HepG2 (cell line): Measurements from ENCODE around the gene STEAP1B. TPM values are rescaled to one million over a fixed set of nuclear protein-coding genes. Genes with fewer than 3 reads are reported as not detected.

Source experiments
- ATAC-seq: fragments of 200-7000 bp; cut with Tn5 transposase; 3 replicates; pipeline ENCODE4 v1.9.1; 2020; ENCODE audit warnings: mild to moderate bottlenecking, moderate library complexity
- BruUV-seq: library from RNA; stranded (reverse); fragments of 400-500 nt; replicated peaks from 2 replicates; lab custom pipeline; 2021; lab: Mats Ljungman, UMichigan
- CTCF ChIA-PET: fragments of 300-600 bp; formaldehyde crosslinking; extraction: SDS; loops from one replicate; lab custom pipeline; 2021; ENCODE audit warnings: low total read pairs, inconsistent platforms, low intra/inter-chr PET ratio; lab: Yijun Ruan, JAX
- POLR2A ChIA-PET: fragments of 350-600 bp; sonication (Branson Sonifier 250); formaldehyde crosslinking; loops from one replicate; lab custom pipeline; 2020; ENCODE audit warnings: antibody characterized with exemption, inconsistent platforms; lab: Yijun Ruan, JAX
- DNase-seq: peaks from one replicate; pipeline ENCODE4 v3.0.0-alpha.2; 2015; ENCODE audit warnings: low spot score
- FAIRE-seq: peaks from 3 replicates; lab custom pipeline; 2011; peaks lifted over from hg19 to GRCh38; lab: Jason Lieb, UNC
- H2AFZ ChIP-seq: one replicate; pipeline ENCODE4 v1.6.1; 2011; ENCODE audit warnings: low read length, inconsistent platforms
- H3K27ac ChIP-seq: fragments of 300-600 bp; 3 replicates; pipeline ENCODE4 v1.8.0; 2011; ENCODE audit warnings: mixed run types, mild to moderate bottlenecking, mixed read lengths, low read length, inconsistent platforms; ENCODE audit not compliant: insufficient read depth; ENCODE audit errors: extremely low read length
- H3K27me3 ChIP-seq, 2 experiments: fragments of 200-600 bp in 1 of 2; 2 replicates in 1 of 2; 3 replicates in 1 of 2; pipeline versions ENCODE4 v1.6.0 to v1.8.0; 2011; ENCODE audit warnings: low read length in 2 of 2, mild to moderate bottlenecking in 2 of 2, moderate library complexity in 2 of 2, inconsistent platforms in 1 of 2; ENCODE audit not compliant: insufficient read depth in 2 of 2, control insufficient read depth in 1 of 2
- H3K36me3 ChIP-seq, 2 experiments: fragments of 200-600 bp in 1 of 2; replicated peaks in 1 of 2; 2 replicates in 1 of 2; 3 replicates in 1 of 2; pipeline versions ENCODE4 v1.5.1 to v1.8.0; 2011; ENCODE audit warnings: low read length in 2 of 2, inconsistent platforms in 1 of 2; ENCODE audit not compliant: insufficient read depth in 2 of 2, control insufficient read depth in 1 of 2
- H3K4me1 ChIP-seq: 2 replicates; pipeline ENCODE4 v1.5.1; 2012; ENCODE audit warnings: low read length, inconsistent platforms; ENCODE audit not compliant: insufficient read depth
- H3K4me2 ChIP-seq: 2 replicates; pipeline ENCODE4 v1.6.0; 2011; ENCODE audit warnings: low read depth, low read length, inconsistent platforms
- H3K4me3 ChIP-seq, 3 experiments: fragments of 200-600 bp in 1 of 3; sonication (generic), shearing (Covaris generic) in 1 of 3; replicated peaks in 1 of 3; 2 replicates each; pipeline ENCODE4 v1.5.1; 2011 to 2016; ENCODE audit warnings: low read length in 3 of 3, inconsistent platforms in 2 of 3, low read depth in 2 of 3, mild to moderate bottlenecking in 2 of 3, control low read depth in 1 of 3, mixed read lengths in 1 of 3; ENCODE audit not compliant: insufficient read depth in 1 of 3
- H3K79me2 ChIP-seq: one replicate; pipeline ENCODE4 v1.6.1; 2011; ENCODE audit warnings: low read length, inconsistent platforms; ENCODE audit not compliant: insufficient read depth
- H3K9ac ChIP-seq: 2 replicates; pipeline ENCODE4 v1.6.0; 2011; ENCODE audit warnings: mild to moderate bottlenecking, low read depth, low read length, inconsistent platforms; ENCODE audit not compliant: insufficient read depth
- H3K9me3 ChIP-seq: 2 replicates; pipeline ENCODE4 v1.5.1; 2012; ENCODE audit warnings: mild to moderate bottlenecking, low read length
- H4K20me1 ChIP-seq: 2 replicates; pipeline ENCODE4 v1.6.0; 2011; ENCODE audit warnings: inconsistent platforms, mild to moderate bottlenecking, low read length, moderate library complexity; ENCODE audit not compliant: insufficient read depth
- ARNT2 ChIP-seq: sonication (generic); formaldehyde crosslinking; IDR thresholded peaks from 2 replicates; pipeline ENCODE4 v1.8.0; 2022; ENCODE audit warnings: mild to moderate bottlenecking, low read depth, missing genetic modification reagents, moderate library complexity
- HDAC1 ChIP-seq: sonication (generic); formaldehyde crosslinking; IDR thresholded peaks from 2 replicates; pipeline ENCODE4 v1.5.1; 2020; ENCODE audit warnings: mild to moderate bottlenecking, missing genetic modification reagents
- MAFK ChIP-seq, 2 experiments: IDR thresholded peaks in 1 of 2; conservative IDR thresholded peaks in 1 of 2; 2 replicates each; pipeline ENCODE4 v1.6.1; 2011; ENCODE audit warnings: improper control_type of control experiment in 2 of 2, low read length in 2 of 2
- MAX ChIP-seq: IDR thresholded peaks from 2 replicates; pipeline ENCODE4 v1.6.1; 2012; ENCODE audit warnings: inconsistent platforms
- MTF2 ChIP-seq: sonication (generic); formaldehyde crosslinking; IDR thresholded peaks from 2 replicates; pipeline ENCODE4 v1.5.0; 2020; ENCODE audit warnings: missing genetic modification reagents, borderline replicate concordance
- NBN ChIP-seq: fragments of 450-650 bp; conservative IDR thresholded peaks from 2 replicates; pipeline ENCODE4 v1.6.1; 2017
- NR1H2 ChIP-seq: sonication (generic); formaldehyde crosslinking; IDR thresholded peaks from 2 replicates; pipeline ENCODE4 v1.8.1; 2022; ENCODE audit warnings: low read depth, missing genetic modification reagents, borderline replicate concordance
- RAD21 ChIP-seq: fragments of 450-650 bp; formaldehyde crosslinking; IDR thresholded peaks from 2 replicates; pipeline ENCODE4 v1.5.0; 2020; ENCODE audit warnings: mild to moderate bottlenecking
- RFXAP ChIP-seq: sonication (generic); formaldehyde crosslinking; IDR thresholded peaks from 2 replicates; pipeline ENCODE4 v1.4.0; 2020; ENCODE audit warnings: missing genetic modification reagents, borderline replicate concordance
- SOX13 ChIP-seq, 3 experiments: fragments of 450-650 bp in 1 of 3; sonication (generic) in 1 of 3; formaldehyde crosslinking in 1 of 3; IDR thresholded peaks in 2 of 3; conservative IDR thresholded peaks in 1 of 3; 2 replicates each; pipeline versions ENCODE4 v1.5.0 to v1.6.1; 2016 to 2020; ENCODE audit warnings: antibody characterized with exemption in 1 of 3, mild to moderate bottlenecking in 1 of 3, missing compliant biosample characterization in 1 of 3, missing genetic modification reagents in 1 of 3, moderate library complexity in 1 of 3
- SP2 ChIP-seq: sonication (generic); formaldehyde crosslinking; IDR thresholded peaks from 2 replicates; pipeline ENCODE4 v1.5.1; 2020; ENCODE audit warnings: mild to moderate bottlenecking, missing genetic modification reagents
- TAF15 ChIP-seq: fragments of 200-400 bp; formaldehyde crosslinking; IDR thresholded peaks from one replicate; pipeline ENCODE4 v1.6.1; 2018; ENCODE audit warnings: mild to moderate bottlenecking, low read depth, low read length; ENCODE audit not compliant: poor library complexity, severe bottlenecking
- XRCC5 ChIP-seq: fragments of 200-400 bp; formaldehyde crosslinking; optimal IDR thresholded peaks from 2 replicates; pipeline ENCODE3; 2017; ENCODE audit warnings: mild to moderate bottlenecking, low read length
- ZNF136 ChIP-seq: sonication (generic); formaldehyde crosslinking; IDR thresholded peaks from 2 replicates; pipeline ENCODE4 v1.8.1; 2022; ENCODE audit warnings: low read depth, mild to moderate bottlenecking, moderate library complexity, missing genetic modification reagents
- ZNF207 ChIP-seq: fragments of 450-650 bp; IDR thresholded peaks from 2 replicates; pipeline ENCODE4 v1.6.1; 2016; ENCODE audit warnings: antibody characterized with exemption, borderline replicate concordance
- ZNF317 ChIP-seq: sonication (generic); formaldehyde crosslinking; IDR thresholded peaks from 2 replicates; pipeline ENCODE4 v1.5.0; 2020; ENCODE audit warnings: mild to moderate bottlenecking, missing genetic modification reagents
- ZNF367 ChIP-seq: sonication (generic); formaldehyde crosslinking; IDR thresholded peaks from 2 replicates; pipeline ENCODE4 v1.4.0; 2020; ENCODE audit warnings: missing genetic modification reagents, borderline replicate concordance
- ZNF460 ChIP-seq: sonication (generic); formaldehyde crosslinking; IDR thresholded peaks from 2 replicates; pipeline ENCODE4 v1.5.1; 2020; ENCODE audit warnings: missing genetic modification reagents, mild to moderate bottlenecking, borderline replicate concordance
- ZSCAN22 ChIP-seq: sonication (generic); formaldehyde crosslinking; IDR thresholded peaks from 2 replicates; pipeline ENCODE4 v1.4.0; 2020; ENCODE audit warnings: mild to moderate bottlenecking, missing genetic modification reagents
- WGBS: methylation state at CpG from one replicate; pipeline ENCODE4 v1.1.6; 2017; ENCODE audit warnings: low lambda C conversion rate; 5-methylcytosine and 5-hydroxymethylcytosine counted together
- in situ Hi-C: cut with HindIII; loops from 2 replicates; pipeline ENCODE4 v1.10.0; 2017; ENCODE audit warnings: low pct_unique_long_range_greater_than_20kb; ENCODE audit not compliant: extremely low pct_ligation_motif_present
- intact Hi-C: fragments of 100-400 bp; cut with micrococcal nuclease; formaldehyde crosslinking; loops from one replicate; pipeline ENCODE4 v1.10.0; 2022; ENCODE audit not compliant: unreplicated experiment
- polyA plus RNA-seq, 8 experiments: library from polyadenylated mRNA; depleted of rRNA in 3 of 8; stranded (reverse) in 7 of 8; unstranded in 1 of 8; fragments of >200 nt; fragmentation: Illumina TruSeq in 4 of 8; extraction: Trizol in 4 of 8; gene quantifications; 2 replicates each; pipeline versions ENCODE4 v1.2.1 to v1.2.3, GENCODE V29; 2011 to 2016; ENCODE audit warnings: low read depth in 4 of 8, missing spikeins in 1 of 8, mixed read lengths in 1 of 8; ENCODE audit not compliant: insufficient read depth in 1 of 8
- total RNA-seq, 5 experiments: library from RNA; depleted of rRNA; stranded (reverse); fragments of >200 nt; fragmentation: Illumina TruSeq; extraction: Trizol; gene quantifications; 2 replicates each; pipeline ENCODE4 v1.2.3, GENCODE V29; 2016; ENCODE audit warnings: low read depth in 1 of 5

STEAP1B gene
- total and polyA plus RNA-seq, 2 of the 13 experiments (the other 11 are each of a cell fraction or from before 2014, with no cell fraction given), result not detected

GRCh38 chr7:22417349-22417748 is 82.6 kb downstream of the STEAP1B start:
- Histone ChIP-seq H3K4me1 (peaks cover 19% of the 10 kb centered on the region), H2AFZ (no peak overlapping the region), H3K4me2 (no peak overlapping the region), H3K79me2 (no peaks in the 10 kb centered on the region), H3K4me3 (no peak overlapping the region), H4K20me1 (no peaks in the 10 kb centered on the region), H3K27ac (no peak overlapping the region), H3K9me3 (no peaks in the 10 kb centered on the region), H3K27me3 (peaks cover 4 to 38% of the 10 kb centered on the region in 2 experiments; a peak in 3 of 5 replicates), H3K36me3 (no peaks in the 10 kb centered on the region), H3K9ac (no peak overlapping the region)
- DNase-seq, result no peak
- no peak for ATAC-seq
- intact Hi-C loops, result no loop called here
- TF ChIP-seq ZNF367 (CRISPR knock-in tag) (no peak), NR1H2 (no peak)
- FAIRE-seq, result no peak
- ChIA-PET CTCF (no interaction called here), POLR2A (no interaction called here)
- in situ Hi-C loops, result no loop called here
- BruUV-seq, result no TSS peak
- WGBS, result 37% methylated on average over 2 of the region's 2 CpGs

- ATAC-seq, result no peak
- Histone ChIP-seq H3K27me3 (peaks cover 4 to 45% of the 10 kb centered on the region in 2 experiments; a peak in 3 of 5 replicates), H4K20me1 (no peaks in the 10 kb centered on the region), H3K27ac (no peak overlapping the region), H3K4me2 (no peak overlapping the region), H3K9ac (no peak overlapping the region), H3K36me3 (no peaks in the 10 kb centered on the region), H3K79me2 (no peaks in the 10 kb centered on the region), H3K4me1 (peaks cover 7% of the 10 kb centered on the region), H3K4me3 (no peak overlapping the region), H3K9me3 (no peaks in the 10 kb centered on the region), H2AFZ (no peak overlapping the region)
- FAIRE-seq, result no peak
- BruUV-seq, result no TSS peak
- ChIA-PET POLR2A (no interaction called here), CTCF (no interaction called here)
- no peak for DNase-seq
- intact Hi-C loops (no loop called here), in situ Hi-C loops (no loop called here)
- WGBS, result 3% methylated on average over 2 of the region's 2 CpGs
- TF ChIP-seq MAX, result no peak
- TF ChIP-seq ZNF317 (CRISPR knock-in tag), result no peak
- no peak for TF ChIP-seq SP2 (CRISPR knock-in tag)
- no peak for TF ChIP-seq MTF2 (CRISPR knock-in tag)
- no peak for TF ChIP-seq SOX13 (IDR thresholded peaks at IDR 0.05)
- TF ChIP-seq SOX13 (CRISPR knock-in tag; conservative IDR thresholded peaks at IDR 0.05 in 1 of 2, IDR thresholded peaks at IDR 0.05 in 1 of 2), result no peak
- TF ChIP-seq NBN, result no peak
- TF ChIP-seq RFXAP (CRISPR knock-in tag), result no peak
- TF ChIP-seq ZNF207, result no peak
- no peak for TF ChIP-seq ARNT2
- no peak for TF ChIP-seq ZNF460 (CRISPR knock-in tag)
- TF ChIP-seq ZSCAN22 (CRISPR knock-in tag), result no peak
- TF ChIP-seq ZNF136 (CRISPR knock-in tag), result no peak
- TF ChIP-seq MAFK (conservative IDR thresholded peaks at IDR 0.05 in 1 of 2, IDR thresholded peaks at IDR 0.05 in 1 of 2; ENCODE audit: low read length in 2 of 2), result no peak
- TF ChIP-seq TAF15, result no peak
- TF ChIP-seq RAD21 (CRISPR knock-in tag), result no peak
- no peak for TF ChIP-seq HDAC1 (CRISPR knock-in tag)
- TF ChIP-seq XRCC5, result no peak
Measured at GRCh38 chr7:22414424-22414823, 85.6 kb downstream of the STEAP1B start.
